PFSK-1 (cell line): ENCODE measurements around the gene RIPOR1.

Experiments used
- POLR2AphosphoS5 ChIP-seq: IDR thresholded peaks from 2 replicates; pipeline ENCODE4 v1.6.1; 2012; ENCODE audit warnings: low read depth, mild to moderate bottlenecking, control low read depth, low read length, moderate library complexity
- REST ChIP-seq, 2 experiments: IDR thresholded peaks; 2 replicates each; pipeline versions ENCODE4 v1.6.1 to v1.8.0; 2011 to 2012; ENCODE audit warnings: low read depth in 2 of 2, low read length in 2 of 2, control low read depth in 1 of 2, inconsistent platforms in 1 of 2, mild to moderate bottlenecking in 1 of 2, moderate library complexity in 1 of 2; ENCODE audit not compliant: insufficient read depth in 1 of 2
- TAF1 ChIP-seq: IDR thresholded peaks from 2 replicates; pipeline ENCODE4 v1.6.1; 2012; ENCODE audit warnings: low read length, control low read depth, borderline replicate concordance; ENCODE audit not compliant: insufficient read depth

- TF ChIP-seq REST (IDR thresholded peaks at IDR 0.05; ENCODE audit: insufficient read depth in 1 of 2, low read depth in 2 of 2, low read length in 2 of 2) (no peak), POLR2AphosphoS5 (no peak), TAF1 (no peak)
Observed at GRCh38 chr16:67579686-67580085, 51.1 kb downstream of the RIPOR1 start.
